ENCODE results near the gene ZCCHC24. TPM values are rescaled to one million over a fixed set of nuclear protein-coding genes. Genes with fewer than 3 reads are reported as not detected.
A peak's percentile ranks its signal among the peaks of the same experiment; 100 is the strongest.

Gene ZCCHC24
- total RNA-seq (ENCODE audit: low replicate concordance) = 5.9 and 10.7 TPM in 2 replicates

DNA sequence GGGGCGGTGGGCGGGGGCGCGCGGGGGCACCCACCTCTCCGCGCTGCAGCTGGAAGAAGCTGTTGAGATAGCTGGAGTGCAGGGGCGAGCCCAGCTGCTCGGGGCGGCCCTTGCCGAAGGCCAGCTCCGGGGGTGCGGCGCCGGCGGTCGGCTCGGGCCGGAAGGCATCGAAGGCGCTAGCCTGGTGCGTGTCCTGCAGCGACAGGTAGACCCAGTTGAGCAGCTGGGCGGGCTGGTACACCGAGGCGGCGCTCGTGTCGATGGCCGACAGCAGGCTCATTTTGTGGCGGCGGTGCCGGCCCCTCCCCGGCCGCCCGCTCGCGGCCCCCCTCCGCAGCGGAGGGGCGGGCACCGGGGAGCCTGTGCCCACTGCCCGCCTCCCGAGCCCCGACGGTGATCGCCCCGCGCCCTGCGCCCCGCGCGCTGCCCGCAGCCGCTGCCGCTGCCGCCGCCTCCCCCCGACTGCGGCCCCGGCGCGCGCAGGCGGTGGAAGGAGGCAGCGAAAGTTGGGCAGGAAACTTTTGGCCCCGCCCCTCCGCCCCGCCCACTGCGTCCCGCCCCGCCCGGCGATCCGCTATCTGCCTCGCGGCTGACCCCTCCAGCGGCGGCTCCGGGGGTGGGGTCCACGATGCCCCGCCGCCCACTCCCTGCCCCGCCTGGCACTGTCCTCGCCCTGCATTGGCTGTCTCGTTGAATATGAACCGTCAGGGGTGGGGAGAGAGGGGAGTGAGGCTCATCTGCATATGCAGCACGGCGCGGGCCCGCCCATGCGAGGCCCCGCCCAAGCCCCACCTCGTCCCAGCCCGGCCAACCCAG is at the start of gene ZCCHC24:
Gene ZCCHC24 (minus strand): TSS at position 464 of the 816 bp plus-strand sequence. CDS start 184 bp downstream, at position 280.
- Histone ChIP-seq H3K9me3 (ENCODE audit: low read depth) (no peaks in the 10 kb centered on the region), H3K4me3 (peak within 1 kb of the TSS; percentile 86), H2AFZ (replicated peaks) (peak within 1 kb of the TSS; percentile 92), H3K79me2 (ENCODE audit: low read depth) (peaks cover 5% of the 10 kb centered on the region), H3K4me2 (peak within 1 kb of the TSS; percentile 98), H3F3A (ENCODE audit: low read depth) (peaks cover 16% of the 10 kb centered on the region), H3K27ac (no peak within 1 kb of the TSS), H3K4me1 (peaks cover 27% of the 10 kb centered on the region), H3K9ac (no peak within 1 kb of the TSS), H3K36me3 (no peaks in the 10 kb centered on the region), H4K20me1 (ENCODE audit: low read depth) (peaks cover 14% of the 10 kb centered on the region), H3K27me3 (peaks cover 35% of the 10 kb centered on the region)
- Mint-ChIP-seq H3K27me3 (ENCODE audit: insufficient read depth, low read depth) (peaks cover 18% of the 10 kb centered on the region), H3K9me3 (no peaks in the 10 kb centered on the region), H3K4me1 (peaks cover 40% of the 10 kb centered on the region), H3K36me3 (peaks cover 3% of the 10 kb centered on the region), H3K27ac (no peak within 1 kb of the TSS), H3K4me3 (peak within 1 kb of the TSS; percentile 92)
- peak; percentile 99 for DNase-seq (ENCODE audit: low spot score)
- TF ChIP-seq, protein P1, sequence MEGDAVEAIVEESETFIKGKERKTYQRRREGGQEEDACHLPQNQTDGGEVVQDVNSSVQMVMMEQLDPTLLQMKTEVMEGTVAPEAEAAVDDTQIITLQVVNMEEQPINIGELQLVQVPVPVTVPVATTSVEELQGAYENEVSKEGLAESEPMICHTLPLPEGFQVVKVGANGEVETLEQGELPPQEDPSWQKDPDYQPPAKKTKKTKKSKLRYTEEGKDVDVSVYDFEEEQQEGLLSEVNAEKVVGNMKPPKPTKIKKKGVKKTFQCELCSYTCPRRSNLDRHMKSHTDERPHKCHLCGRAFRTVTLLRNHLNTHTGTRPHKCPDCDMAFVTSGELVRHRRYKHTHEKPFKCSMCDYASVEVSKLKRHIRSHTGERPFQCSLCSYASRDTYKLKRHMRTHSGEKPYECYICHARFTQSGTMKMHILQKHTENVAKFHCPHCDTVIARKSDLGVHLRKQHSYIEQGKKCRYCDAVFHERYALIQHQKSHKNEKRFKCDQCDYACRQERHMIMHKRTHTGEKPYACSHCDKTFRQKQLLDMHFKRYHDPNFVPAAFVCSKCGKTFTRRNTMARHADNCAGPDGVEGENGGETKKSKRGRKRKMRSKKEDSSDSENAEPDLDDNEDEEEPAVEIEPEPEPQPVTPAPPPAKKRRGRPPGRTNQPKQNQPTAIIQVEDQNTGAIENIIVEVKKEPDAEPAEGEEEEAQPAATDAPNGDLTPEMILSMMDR (IDR thresholded peaks at IDR 0.05) = no peak
- no peak for TF ChIP-seq EZH2 (IDR thresholded peaks at IDR 0.05)
- no peak for TF ChIP-seq EZH2phosphoT487 (IDR thresholded peaks at IDR 0.05)

DNA sequence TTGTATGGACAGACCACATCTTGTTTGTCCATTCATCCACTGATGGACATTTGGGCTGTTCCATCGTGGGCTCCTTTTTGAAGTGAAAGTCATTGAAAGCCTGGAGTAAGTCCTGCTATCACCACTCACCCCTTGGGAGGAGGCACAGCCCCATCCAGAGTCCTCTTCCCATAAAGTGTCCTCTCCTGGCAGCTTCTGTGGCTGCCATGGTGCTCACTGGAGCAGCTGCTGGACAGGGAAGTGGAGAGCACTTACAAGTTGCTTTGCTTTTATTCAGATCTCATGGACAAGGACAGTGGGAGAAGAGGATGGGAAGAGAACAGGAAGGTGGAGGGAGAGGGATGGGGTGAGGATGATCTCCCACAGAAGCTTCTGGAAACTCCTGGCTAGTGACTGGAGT is 48.4 kb upstream of the ZCCHC24 start:
- Histone ChIP-seq H3K27ac (no peak overlapping the region), H3F3A (ENCODE audit: low read depth) (no peaks in the 10 kb centered on the region), H3K4me3 (no peak overlapping the region), H3K4me2 (no peak overlapping the region), H2AFZ (replicated peaks) (no peak overlapping the region), H3K79me2 (ENCODE audit: low read depth) (no peaks in the 10 kb centered on the region), H3K36me3 (no peaks in the 10 kb centered on the region), H3K27me3 (no peaks in the 10 kb centered on the region), H3K9ac (no peak overlapping the region), H3K9me3 (ENCODE audit: low read depth) (no peaks in the 10 kb centered on the region), H3K4me1 (peaks cover 9% of the 10 kb centered on the region), H4K20me1 (ENCODE audit: low read depth) (no peaks in the 10 kb centered on the region)
- peaks cover 13% of the 10 kb centered on the region for H3K27me3 Mint-ChIP-seq (ENCODE audit: insufficient read depth, low read depth)
- no peaks in the 10 kb centered on the region for H3K36me3 Mint-ChIP-seq
- H3K27ac Mint-ChIP-seq = no peak overlapping the region
- no peak overlapping the region for H3K4me3 Mint-ChIP-seq
- peaks cover 4% of the 10 kb centered on the region for H3K9me3 Mint-ChIP-seq
- no peak for DNase-seq (ENCODE audit: low spot score)
- TF ChIP-seq EZH2 (IDR thresholded peaks at IDR 0.05) (no peak), EZH2phosphoT487 (IDR thresholded peaks at IDR 0.05) (no peak)
- TF ChIP-seq, protein P1 (IDR thresholded peaks at IDR 0.05) = no peak
- H3K4me1 Mint-ChIP-seq = peaks cover 17% of the 10 kb centered on the region

DNA sequence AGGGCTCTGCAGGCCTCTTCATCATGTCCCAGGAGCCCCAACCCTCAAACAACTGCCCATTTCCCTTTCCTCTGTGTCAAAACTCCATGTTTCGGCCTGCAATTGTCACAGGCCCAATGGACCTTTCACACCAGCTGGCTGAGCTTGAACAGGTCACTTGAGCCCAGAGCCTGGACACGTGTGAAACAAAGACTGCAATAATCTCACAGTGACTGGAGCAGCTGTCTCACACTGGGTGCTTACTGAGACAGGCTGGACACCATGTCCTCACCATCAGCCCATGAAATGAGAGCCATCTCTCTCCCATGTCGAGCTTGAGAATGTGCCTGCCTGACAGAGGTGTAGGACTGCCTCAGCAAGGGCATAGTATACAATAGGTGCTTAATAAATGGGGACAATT is 47.4 kb upstream of the ZCCHC24 start:
- no peaks in the 10 kb centered on the region for H3F3A ChIP-seq (ENCODE audit: low read depth)
- DNase-seq (ENCODE audit: low spot score) = no peak
- H2AFZ ChIP-seq (replicated peaks) = no peak overlapping the region
- H3K79me2 ChIP-seq (ENCODE audit: low read depth) = no peaks in the 10 kb centered on the region
- no peak overlapping the region for H3K27ac ChIP-seq
- H3K9ac ChIP-seq = no peak overlapping the region
- Mint-ChIP-seq H3K4me1 (peaks cover 17% of the 10 kb centered on the region), H3K36me3 (no peaks in the 10 kb centered on the region), H3K27ac (no peak overlapping the region), H3K4me3 (no peak overlapping the region), H3K9me3 (peaks cover 4% of the 10 kb centered on the region), H3K27me3 (ENCODE audit: insufficient read depth, low read depth) (peaks cover 13% of the 10 kb centered on the region)
- peaks cover 9% of the 10 kb centered on the region for H3K4me1 ChIP-seq
- no peaks in the 10 kb centered on the region for H3K27me3 ChIP-seq
- no peaks in the 10 kb centered on the region for H4K20me1 ChIP-seq (ENCODE audit: low read depth)
- H3K36me3 ChIP-seq = no peaks in the 10 kb centered on the region
- TF ChIP-seq, protein P1 (IDR thresholded peaks at IDR 0.05) = no peak
- TF ChIP-seq EZH2phosphoT487 (IDR thresholded peaks at IDR 0.05) = no peak
- no peak for TF ChIP-seq EZH2 (IDR thresholded peaks at IDR 0.05)
- no peaks in the 10 kb centered on the region for H3K9me3 ChIP-seq (ENCODE audit: low read depth)
- no peak overlapping the region for H3K4me3 ChIP-seq
- H3K4me2 ChIP-seq = no peak overlapping the region
